Body of pancreas (tissue), 4 donors: ENCODE measurements around the gene FGF1. TPM values are rescaled to one million over a fixed set of nuclear protein-coding genes. Genes with fewer than 3 reads are reported as not detected.

Experiments
- ATAC-seq: fragments of 150-250 bp; one replicate; pipeline ENCODE4 v1.9.1; 2016
- DNase-seq, 4 donors: peaks; one replicate each; pipeline ENCODE4 v3.0.0-alpha.2; 2019
- H3K27ac ChIP-seq, 4 donors: fragments of 200-600 bp; sonication (generic); 1 replicate in 3 of 4; 2 replicates in 1 of 4; pipeline versions ENCODE4 v1.5.1 to v1.6.1; 2016 to 2019; ENCODE audit warnings: mild to moderate bottlenecking in 1 of 4, mixed read lengths in 1 of 4, moderate library complexity in 1 of 4
- H3K27me3 ChIP-seq, 2 donors: fragments of 200-600 bp; sonication (generic); one replicate each; pipeline ENCODE4 v1.6.0; 2016; ENCODE audit warnings: mild to moderate bottlenecking in 1 of 2
- H3K36me3 ChIP-seq, 2 donors: fragments of 200-600 bp; sonication (generic); replicated peaks in 1 of 2; 2 replicates each; pipeline ENCODE4 v1.5.1; 2016; ENCODE audit warnings: low read depth in 2 of 2; ENCODE audit not compliant: insufficient read depth in 1 of 2
- H3K4me1 ChIP-seq: fragments of 200-600 bp; sonication (generic); one replicate; pipeline ENCODE4 v1.6.0; 2016
- H3K4me3 ChIP-seq, 2 donors: fragments of 200-600 bp; sonication (generic); 1 replicate in 1 of 2; 2 replicates in 1 of 2; pipeline ENCODE4 v1.5.1; 2016 to 2019
- H3K9me3 ChIP-seq, 3 donors: fragments of 200-600 bp; sonication (generic); 1 replicate in 2 of 3; 2 replicates in 1 of 3; pipeline ENCODE4 v1.5.1; 2016
- POLR2A ChIP-seq, 3 donors: fragments of 450-650 bp; IDR thresholded peaks; one replicate each; pipeline ENCODE4 v1.6.1; 2016; ENCODE audit warnings: antibody characterized with exemption in 3 of 3, mild to moderate bottlenecking in 2 of 3
- WGBS, 2 donors: methylation state at CpG; one replicate each; pipeline ENCODE4 v1.1.5; 2017; 5-methylcytosine and 5-hydroxymethylcytosine counted together
- intact Hi-C: fragments of 100-400 bp; cut with DNase I; formaldehyde crosslinking; loops from one replicate; pipeline ENCODE4 v1.15.1; 2023
- total RNA-seq, 2 donors: library from RNA; depleted of rRNA; stranded (reverse); fragments of >200 nt; gene quantifications; one replicate each; pipeline ENCODE4 v1.1.0, GENCODE V29; 2016
- TF ChIP-seq, protein P1 (sequence below), 7 experiments: fragments of 450-650 bp in 4 of 7; fragments of 200-600 bp in 3 of 7; sonication (generic) in 3 of 7; IDR thresholded peaks; one replicate each; pipeline ENCODE4 v1.5.1; 2016 to 2019; ENCODE audit warnings: antibody characterized with exemption in 7 of 7

FGF1 gene
- total RNA-seq, 2 donors from 2014 or later, result 0.78 TPM; not detected in 1

DNA sequence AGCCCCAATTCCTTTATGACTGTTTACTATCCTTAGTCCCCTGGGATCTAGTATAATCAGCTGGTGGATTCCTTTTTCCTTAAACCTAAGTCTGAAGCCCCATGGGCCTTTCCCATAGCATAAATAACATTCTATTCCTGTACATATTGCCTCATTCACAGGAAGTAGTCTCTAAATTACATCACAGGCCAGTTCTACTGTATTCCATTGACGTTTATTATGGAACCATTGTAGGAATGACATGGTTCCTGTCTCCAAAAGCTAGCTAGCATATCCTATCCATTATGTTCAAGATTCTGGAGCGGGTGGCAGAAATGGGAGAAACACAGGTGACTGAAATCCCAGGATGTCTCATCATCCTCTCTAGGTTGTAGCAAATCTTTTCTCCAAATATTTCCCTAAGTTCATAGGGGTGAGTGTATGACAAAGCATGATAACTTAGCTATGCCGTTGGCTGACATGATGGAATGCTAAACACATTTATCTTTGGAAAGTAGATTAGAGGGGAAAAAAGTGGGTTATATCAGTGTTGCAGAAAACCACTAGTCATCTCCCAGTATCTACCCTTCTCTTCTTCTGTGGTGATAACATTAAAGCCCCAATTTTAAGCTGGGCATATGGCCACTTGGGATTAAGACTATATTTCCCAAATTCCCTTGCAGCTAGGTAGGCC is 140.1 kb downstream of the FGF1 start:
- Histone ChIP-seq H3K36me3 (no peaks in the 10 kb centered on the region), H3K4me3 (no peak overlapping the region), H3K27me3 (no peaks in the 10 kb centered on the region), H3K27ac (no peak overlapping the region), H3K9me3 (no peaks in the 10 kb centered on the region), H3K4me1 (no peaks in the 10 kb centered on the region)
- ATAC-seq (no peak), DNase-seq (no peak)
- WGBS, 2 donors, result 50 to 53% methylated on average over 3 of the region's 3 CpGs
- intact Hi-C loops, result no loop called here
- TF ChIP-seq, protein P1, sequence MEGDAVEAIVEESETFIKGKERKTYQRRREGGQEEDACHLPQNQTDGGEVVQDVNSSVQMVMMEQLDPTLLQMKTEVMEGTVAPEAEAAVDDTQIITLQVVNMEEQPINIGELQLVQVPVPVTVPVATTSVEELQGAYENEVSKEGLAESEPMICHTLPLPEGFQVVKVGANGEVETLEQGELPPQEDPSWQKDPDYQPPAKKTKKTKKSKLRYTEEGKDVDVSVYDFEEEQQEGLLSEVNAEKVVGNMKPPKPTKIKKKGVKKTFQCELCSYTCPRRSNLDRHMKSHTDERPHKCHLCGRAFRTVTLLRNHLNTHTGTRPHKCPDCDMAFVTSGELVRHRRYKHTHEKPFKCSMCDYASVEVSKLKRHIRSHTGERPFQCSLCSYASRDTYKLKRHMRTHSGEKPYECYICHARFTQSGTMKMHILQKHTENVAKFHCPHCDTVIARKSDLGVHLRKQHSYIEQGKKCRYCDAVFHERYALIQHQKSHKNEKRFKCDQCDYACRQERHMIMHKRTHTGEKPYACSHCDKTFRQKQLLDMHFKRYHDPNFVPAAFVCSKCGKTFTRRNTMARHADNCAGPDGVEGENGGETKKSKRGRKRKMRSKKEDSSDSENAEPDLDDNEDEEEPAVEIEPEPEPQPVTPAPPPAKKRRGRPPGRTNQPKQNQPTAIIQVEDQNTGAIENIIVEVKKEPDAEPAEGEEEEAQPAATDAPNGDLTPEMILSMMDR (IDR thresholded peaks at IDR 0.05), result no peak
- no peak for TF ChIP-seq POLR2A (IDR thresholded peaks at IDR 0.05)

DNA sequence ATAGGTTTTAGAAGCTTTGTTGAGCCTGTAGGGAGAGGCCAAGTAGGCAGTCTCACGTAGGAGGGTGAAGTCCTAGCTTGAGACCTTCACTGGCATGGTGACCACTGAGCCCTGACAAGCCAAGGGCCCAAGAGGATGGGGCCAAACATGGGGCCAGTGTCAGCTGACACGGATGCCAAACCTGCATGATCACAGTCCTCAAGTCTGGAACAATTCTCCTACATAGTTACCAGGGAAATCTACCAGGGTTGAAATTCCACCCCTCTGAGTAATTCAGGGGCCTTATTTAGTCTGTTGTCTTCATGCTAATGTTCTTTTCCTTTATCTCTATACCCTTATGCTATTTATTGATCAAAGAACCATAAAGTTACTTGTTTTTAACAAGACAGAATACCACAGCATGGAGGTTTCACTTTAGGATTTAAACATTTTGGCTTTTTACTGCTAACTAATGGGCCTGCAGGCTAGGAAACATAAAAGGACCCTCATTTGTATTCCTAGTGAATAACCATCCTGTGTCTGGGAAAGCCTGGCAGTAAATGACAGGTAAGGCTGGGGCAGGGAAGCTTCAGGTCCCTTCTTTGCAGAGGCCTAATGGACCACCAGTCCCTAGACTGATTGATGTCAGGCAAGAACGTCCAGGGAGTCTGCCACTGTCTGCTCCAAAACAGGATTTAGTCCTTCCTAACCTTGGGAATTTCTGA is 140.8 kb downstream of the FGF1 start:
- TF ChIP-seq POLR2A (IDR thresholded peaks at IDR 0.05), result no peak
- TF ChIP-seq, protein P1 (IDR thresholded peaks at IDR 0.05), result no peak
- intact Hi-C loops, result no loop called here
- Histone ChIP-seq H3K4me3 (no peak overlapping the region), H3K4me1 (no peaks in the 10 kb centered on the region), H3K9me3 (no peaks in the 10 kb centered on the region), H3K27me3 (no peaks in the 10 kb centered on the region), H3K27ac (no peak overlapping the region), H3K36me3 (no peaks in the 10 kb centered on the region)
- DNase-seq (no peak), ATAC-seq (no peak)
- WGBS, 2 donors, result 60 to 68% methylated on average over 3 of the region's 3 CpGs

DNA sequence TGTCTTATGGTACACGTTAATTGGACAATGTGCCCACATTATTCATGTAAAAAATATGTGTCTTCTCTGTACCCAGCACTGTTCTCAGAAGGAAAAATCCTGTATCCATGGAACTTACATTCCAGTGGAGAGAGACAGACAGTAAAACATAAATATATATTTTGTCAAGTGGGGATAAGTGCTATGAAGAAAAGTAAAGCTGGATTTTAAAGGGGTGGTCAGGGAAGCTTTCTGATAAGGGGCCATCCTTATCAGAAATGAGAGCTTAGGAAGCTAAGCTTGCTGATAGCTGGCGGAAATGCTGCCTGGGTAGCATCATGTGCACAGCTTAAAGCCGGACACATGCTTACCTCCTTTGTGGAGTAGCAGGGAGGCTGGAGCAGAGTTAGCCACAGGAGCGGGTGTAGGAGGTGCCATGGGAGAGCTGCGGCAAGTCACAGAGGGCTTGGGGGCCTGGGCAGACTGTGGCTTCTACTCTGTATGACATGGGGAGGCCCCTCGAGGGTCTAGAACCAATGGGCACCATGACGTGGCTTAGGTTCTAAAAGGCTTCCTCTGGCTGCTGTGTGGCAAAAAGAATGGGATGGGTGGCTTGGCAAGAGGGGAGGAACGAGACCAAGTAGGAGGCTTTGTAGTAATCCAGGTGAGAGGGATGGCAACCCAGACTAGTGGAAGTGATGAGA is 141.7 kb downstream of the FGF1 start:
- DNase-seq (no peak), ATAC-seq (no peak)
- no peak for TF ChIP-seq POLR2A (IDR thresholded peaks at IDR 0.05)
- TF ChIP-seq, protein P1 (IDR thresholded peaks at IDR 0.05), result no peak
- Histone ChIP-seq H3K4me1 (no peaks in the 10 kb centered on the region), H3K9me3 (no peaks in the 10 kb centered on the region), H3K4me3 (no peak overlapping the region), H3K36me3 (no peaks in the 10 kb centered on the region), H3K27me3 (no peaks in the 10 kb centered on the region), H3K27ac (no peak overlapping the region)
- intact Hi-C loops, result no loop called here
- WGBS, 2 donors, result 63 to 64% methylated on average over 8 of the region's 8 CpGs

GRCh38 chr5:142542906-142543305 is 143.0 kb downstream of the FGF1 start:
- 53 to 60% methylated on average over 3 of the region's 3 CpGs for WGBS, 2 donors
- Histone ChIP-seq H3K27ac (peak overlapping the region in 2 of 4 donors; percentile 8 to 24), H3K9me3 (no peaks in the 10 kb centered on the region), H3K4me1 (no peaks in the 10 kb centered on the region), H3K27me3 (no peaks in the 10 kb centered on the region), H3K4me3 (no peak overlapping the region), H3K36me3 (no peaks in the 10 kb centered on the region)
- DNase-seq, result no peak
- peak; percentile 65 for ATAC-seq
- TF ChIP-seq, protein P1 (IDR thresholded peaks at IDR 0.05), result peak in 1 of 7 experiments; percentile 8
- no peak for TF ChIP-seq POLR2A (IDR thresholded peaks at IDR 0.05)
- intact Hi-C loops, result no loop called here

Other genes with a start within 250 kb of the FGF1 start
- gene ARHGAP26, start 84.3 kb upstream of the FGF1 start, total RNA-seq, result 10 to 100 TPM; 12.5 to 14.2 TPM